ENCODE results near the gene URAD. TPM values are rescaled to one million over a fixed set of nuclear protein-coding genes. Genes with fewer than 3 reads are reported as not detected.
"Not testable (repeated sequence)": the region's sequence is repeated elsewhere in the genome, so short reads cannot be mapped to it uniquely, and the experiment has no call there.

Gene URAD
- total RNA-seq, 2 experiments from 2014 or later = not detected

- H3K27me3 Mint-ChIP-seq = peaks cover 89% of the 10 kb centered on the region
- H3K36me3 Mint-ChIP-seq (ENCODE audit: low read depth) = no peaks in the 10 kb centered on the region
- DNase-seq = no peak
- CTCF ChIA-PET = interaction anchor here (1.2 to 1.5 kb wide), 2 partner anchors 10 to 18 kb away, joined by 3 to 4 read pairs; no protein-coding TSS in a partner anchor
- no peak overlapping the region for H3K4me3 Mint-ChIP-seq
- no peaks in the 10 kb centered on the region for H3K9me3 Mint-ChIP-seq
- H3K27ac Mint-ChIP-seq = no peak overlapping the region
- POLR2A ChIA-PET = no interaction called here
- peaks cover 5% of the 10 kb centered on the region for H3K4me1 Mint-ChIP-seq
Observed at GRCh38 chr13:27965740-27966640, 22.5 kb downstream of the URAD start.

GRCh38 chr13:27965343-27965739, 23.2 kb downstream of the URAD start:
- ChIA-PET CTCF (interaction anchor here (1.5 kb wide), 1 partner anchor 19 kb away, joined by 4 read pairs; no protein-coding TSS in a partner anchor), POLR2A (no interaction called here)
- H3K9me3 Mint-ChIP-seq = no peaks in the 10 kb centered on the region
- no peak for DNase-seq
- H3K4me1 Mint-ChIP-seq = peaks cover 5% of the 10 kb centered on the region
- H3K36me3 Mint-ChIP-seq (ENCODE audit: low read depth) = no peaks in the 10 kb centered on the region
- H3K27me3 Mint-ChIP-seq = peaks cover 85% of the 10 kb centered on the region
- H3K27ac Mint-ChIP-seq = no peak overlapping the region
- no peak overlapping the region for H3K4me3 Mint-ChIP-seq

- H3K4me1 Mint-ChIP-seq = peaks cover 8% of the 10 kb centered on the region
- peaks cover 85% of the 10 kb centered on the region for H3K27me3 Mint-ChIP-seq
- ChIA-PET CTCF (interaction anchor here (1.5 kb wide), 1 partner anchor 19 kb away, joined by 4 read pairs; no protein-coding TSS in a partner anchor), POLR2A (no interaction called here)
- no peak overlapping the region for H3K27ac Mint-ChIP-seq
- no peaks in the 10 kb centered on the region for H3K9me3 Mint-ChIP-seq
- no peak for DNase-seq
- no peak overlapping the region for H3K4me3 Mint-ChIP-seq
- no peaks in the 10 kb centered on the region for H3K36me3 Mint-ChIP-seq (ENCODE audit: low read depth)
Observed at GRCh38 chr13:27964741-27965323, 23.7 kb downstream of the URAD start.

- not testable (repeated sequence) for DNase-seq
Observed at GRCh38 chr13:27964206-27964605, 24.3 kb downstream of the URAD start.

GRCh38 chr13:27963491-27963890, 25.0 kb downstream of the URAD start:
- ChIA-PET CTCF (no interaction called here), POLR2A (no interaction called here)
- Mint-ChIP-seq H3K9me3 (no peaks in the 10 kb centered on the region), H3K4me3 (no peak overlapping the region), H3K4me1 (peaks cover 3% of the 10 kb centered on the region), H3K27me3 (peaks cover 86% of the 10 kb centered on the region), H3K36me3 (ENCODE audit: low read depth) (no peaks in the 10 kb centered on the region), H3K27ac (peak overlapping the region; percentile 20)
- DNase-seq = no peak

More at GRCh38 chr13:27964206-27964605, 24.3 kb downstream of the URAD start:
- H3K9me3 Mint-ChIP-seq; H3K36me3 Mint-ChIP-seq (ENCODE audit: low read depth); H3K4me3 Mint-ChIP-seq; H3K4me1 Mint-ChIP-seq; POLR2A ChIA-PET; H3K27ac Mint-ChIP-seq: not testable (repeated sequence)
- CTCF ChIA-PET = interaction anchor here (1.5 kb wide), 1 partner anchor 20 kb away, joined by 4 read pairs; no protein-coding TSS in a partner anchor
- H3K27me3 Mint-ChIP-seq = peaks cover 84% of the 10 kb centered on the region

GRCh38 chr13:27962982-27963381, 25.5 kb downstream of the URAD start:
- no peak for DNase-seq
- H3K4me3 Mint-ChIP-seq = no peak overlapping the region
- H3K4me1 Mint-ChIP-seq = peaks cover 3% of the 10 kb centered on the region
- H3K36me3 Mint-ChIP-seq (ENCODE audit: low read depth) = no peaks in the 10 kb centered on the region
- H3K27me3 Mint-ChIP-seq = peaks cover 90% of the 10 kb centered on the region
- H3K9me3 Mint-ChIP-seq = no peaks in the 10 kb centered on the region
- no peak overlapping the region for H3K27ac Mint-ChIP-seq
- CTCF ChIA-PET = interaction anchor here (0.6 kb wide), 1 partner anchor 559 kb away, joined by 7 read pairs; no protein-coding TSS in a partner anchor
- POLR2A ChIA-PET = no interaction called here

- no peak for DNase-seq
- H3K27ac Mint-ChIP-seq = no peak overlapping the region
- no peaks in the 10 kb centered on the region for H3K9me3 Mint-ChIP-seq
- H3K4me1 Mint-ChIP-seq = peaks cover 3% of the 10 kb centered on the region
- POLR2A ChIA-PET = no interaction called here
- no peak overlapping the region for H3K4me3 Mint-ChIP-seq
- H3K36me3 Mint-ChIP-seq (ENCODE audit: low read depth) = no peaks in the 10 kb centered on the region
- CTCF ChIA-PET = interaction anchor here (0.6 to 0.8 kb wide), 3 partner anchors 8 to 559 kb away, joined by 3 to 7 read pairs (median 4); no protein-coding TSS in a partner anchor
- H3K27me3 Mint-ChIP-seq = peaks cover 87% of the 10 kb centered on the region
Observed at GRCh38 chr13:27962128-27962841, 26.2 kb downstream of the URAD start.

GRCh38 chr13:27961227-27962085, 27.0 kb downstream of the URAD start:
- H3K36me3 Mint-ChIP-seq (ENCODE audit: low read depth) = no peaks in the 10 kb centered on the region
- H3K9me3 Mint-ChIP-seq = no peaks in the 10 kb centered on the region
- peaks cover 3% of the 10 kb centered on the region for H3K4me1 Mint-ChIP-seq
- no peak for DNase-seq
- peaks cover 85% of the 10 kb centered on the region for H3K27me3 Mint-ChIP-seq
- no peak overlapping the region for H3K4me3 Mint-ChIP-seq
- POLR2A ChIA-PET = no interaction called here
- CTCF ChIA-PET = interaction anchor here (1.0 kb wide), 1 partner anchor 41 kb away, joined by 3 read pairs; no protein-coding TSS in a partner anchor
- H3K27ac Mint-ChIP-seq = no peak overlapping the region

GRCh38 chr13:27960362-27961226, 27.9 kb downstream of the URAD start:
- POLR2A ChIA-PET = no interaction called here
- CTCF ChIA-PET = interaction anchor here (1.0 kb wide), 2 partner anchors 40 to 45 kb away, joined by 3 read pairs; no protein-coding TSS in a partner anchor
- DNase-seq = peak; percentile 23
- H3K4me1 Mint-ChIP-seq = peaks cover 3% of the 10 kb centered on the region
- no peak overlapping the region for H3K27ac Mint-ChIP-seq
- peaks cover 84% of the 10 kb centered on the region for H3K27me3 Mint-ChIP-seq
- H3K36me3 Mint-ChIP-seq (ENCODE audit: low read depth) = no peaks in the 10 kb centered on the region
- H3K9me3 Mint-ChIP-seq = no peaks in the 10 kb centered on the region
- peak overlapping the region; percentile 24 for H3K4me3 Mint-ChIP-seq

GRCh38 chr13:27959976-27960361, 28.5 kb downstream of the URAD start:
- no peak for DNase-seq
- no peaks in the 10 kb centered on the region for H3K36me3 Mint-ChIP-seq (ENCODE audit: low read depth)
- no peaks in the 10 kb centered on the region for H3K9me3 Mint-ChIP-seq
- POLR2A ChIA-PET = no interaction called here
- H3K4me3 Mint-ChIP-seq = peak overlapping the region; percentile 24
- CTCF ChIA-PET = interaction anchor here (1.0 to 1.3 kb wide), 3 partner anchors 39 to 49 kb away, joined by 3 read pairs; no protein-coding TSS in a partner anchor
- peaks cover 84% of the 10 kb centered on the region for H3K27me3 Mint-ChIP-seq
- H3K4me1 Mint-ChIP-seq = peaks cover 8% of the 10 kb centered on the region
- H3K27ac Mint-ChIP-seq = no peak overlapping the region

- Mint-ChIP-seq H3K9me3 (no peaks in the 10 kb centered on the region), H3K27ac (no peak overlapping the region), H3K4me3 (no peak overlapping the region), H3K36me3 (ENCODE audit: low read depth) (no peaks in the 10 kb centered on the region), H3K4me1 (peaks cover 19% of the 10 kb centered on the region), H3K27me3 (peaks cover 76% of the 10 kb centered on the region)
- no peak for DNase-seq
- CTCF ChIA-PET = interaction anchor here (0.6 to 1.1 kb wide), 2 partner anchors 21 to 336 kb away, joined by 3 read pairs; no protein-coding TSS in a partner anchor
- POLR2A ChIA-PET = no interaction called here
Observed at GRCh38 chr13:27956576-27957300, 31.8 kb downstream of the URAD start.
